ENCODE measurements around the gene DDX11. TPM values are rescaled to one million over a fixed set of nuclear protein-coding genes. Genes with fewer than 3 reads are reported as not detected.
"Not testable (repeated sequence)": the region's sequence is repeated elsewhere in the genome, so short reads cannot be mapped to it uniquely, and the experiment has no call there.

The DDX11 gene
- polyA plus RNA-seq, 3 donors = 0.61 to 41.2 (median 1.7) TPM

GRCh38 chr12:31041033-31041564, 32.6 kb upstream of the DDX11 start:
- H3K4me1 ChIP-seq (ENCODE audit: control insufficient read depth in 1 of 2, insufficient read depth in 2 of 2, low read length in 2 of 2) = no peaks in the 10 kb centered on the region
- no peaks in the 10 kb centered on the region for H3K27me3 ChIP-seq (ENCODE audit: control insufficient read depth in 2 of 2, insufficient read depth in 2 of 2, low read length in 2 of 2)
- no peak for DNase-seq
- no peak overlapping the region for H3K4me3 ChIP-seq (replicated peaks in 1 of 3; ENCODE audit: low read depth in 2 of 3, low read length in 3 of 3)
- H4K20me1 ChIP-seq (ENCODE audit: insufficient read depth, low read length) = no peaks in the 10 kb centered on the region
- TF ChIP-seq, protein P1, sequence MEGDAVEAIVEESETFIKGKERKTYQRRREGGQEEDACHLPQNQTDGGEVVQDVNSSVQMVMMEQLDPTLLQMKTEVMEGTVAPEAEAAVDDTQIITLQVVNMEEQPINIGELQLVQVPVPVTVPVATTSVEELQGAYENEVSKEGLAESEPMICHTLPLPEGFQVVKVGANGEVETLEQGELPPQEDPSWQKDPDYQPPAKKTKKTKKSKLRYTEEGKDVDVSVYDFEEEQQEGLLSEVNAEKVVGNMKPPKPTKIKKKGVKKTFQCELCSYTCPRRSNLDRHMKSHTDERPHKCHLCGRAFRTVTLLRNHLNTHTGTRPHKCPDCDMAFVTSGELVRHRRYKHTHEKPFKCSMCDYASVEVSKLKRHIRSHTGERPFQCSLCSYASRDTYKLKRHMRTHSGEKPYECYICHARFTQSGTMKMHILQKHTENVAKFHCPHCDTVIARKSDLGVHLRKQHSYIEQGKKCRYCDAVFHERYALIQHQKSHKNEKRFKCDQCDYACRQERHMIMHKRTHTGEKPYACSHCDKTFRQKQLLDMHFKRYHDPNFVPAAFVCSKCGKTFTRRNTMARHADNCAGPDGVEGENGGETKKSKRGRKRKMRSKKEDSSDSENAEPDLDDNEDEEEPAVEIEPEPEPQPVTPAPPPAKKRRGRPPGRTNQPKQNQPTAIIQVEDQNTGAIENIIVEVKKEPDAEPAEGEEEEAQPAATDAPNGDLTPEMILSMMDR (IDR thresholded peaks at IDR 0.05) = no peak
- peak overlapping the region in 1 of 7 donors; percentile 12 for H3K27ac Mint-ChIP-seq
- H3K9me3 ChIP-seq (replicated peaks in 1 of 2; ENCODE audit: control insufficient read depth in 1 of 2, insufficient read depth in 1 of 2, low read length in 2 of 2) = no peaks in the 10 kb centered on the region
- intact Hi-C loops (cut with micrococcal nuclease) = no loop called here
- H3K4me1 Mint-ChIP-seq = no peaks in the 10 kb centered on the region
- H3K27ac ChIP-seq (ENCODE audit: low read depth in 1 of 2, low read length in 2 of 2) = no peak overlapping the region
- peaks cover 0 to 7% (median 0%) of the 10 kb centered on the region in 3 donors for H3K27me3 Mint-ChIP-seq (ENCODE audit: low read depth in 3 of 3)
- H3K36me3 Mint-ChIP-seq = no peaks in the 10 kb centered on the region
- H3K9me3 Mint-ChIP-seq = peaks cover 0 to 7% (median 0%) of the 10 kb centered on the region in 7 donors
- no peaks in the 10 kb centered on the region for H3K79me2 ChIP-seq (ENCODE audit: insufficient read depth, low read length)
- no peaks in the 10 kb centered on the region for H3K36me3 ChIP-seq (replicated peaks in 1 of 2; ENCODE audit: control insufficient read depth in 1 of 2, insufficient read depth in 2 of 2, low read length in 2 of 2)
- H2AFZ ChIP-seq (ENCODE audit: insufficient read depth, low read depth, low read length, poor library complexity, severe bottlenecking) = no peak overlapping the region
- H3K9ac ChIP-seq (ENCODE audit: insufficient read depth, low read length, poor library complexity, severe bottlenecking) = no peak overlapping the region
- WGBS (ENCODE audit: insufficient coverage) = 90% methylated on average over 6 of the region's 8 CpGs
- no peak overlapping the region for H3K4me2 ChIP-seq (replicated peaks; ENCODE audit: extremely low read depth, low read length, poor library complexity, severe bottlenecking)
- H3K4me3 Mint-ChIP-seq = no peak overlapping the region

DNA sequence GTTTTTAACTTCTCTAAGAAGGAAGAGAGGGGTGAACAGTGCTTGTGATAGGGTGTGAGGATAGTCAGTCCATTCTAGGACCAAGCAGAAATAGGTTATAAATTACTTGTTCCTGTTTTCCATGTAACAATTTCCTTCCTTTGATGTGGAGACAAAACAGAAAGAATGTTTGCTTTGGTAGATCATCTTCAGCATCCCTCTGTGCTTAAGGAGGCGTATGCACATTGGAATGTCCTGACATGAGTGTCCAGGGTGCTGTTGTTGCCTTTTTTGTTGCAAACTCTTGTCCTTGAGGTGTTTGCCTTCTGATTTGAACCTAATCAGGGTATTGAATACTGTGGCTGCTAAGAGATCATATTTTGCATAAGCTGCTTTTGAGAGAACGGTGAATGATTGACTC, 23.5 kb upstream of the DDX11 start:
- intact Hi-C loops (cut with micrococcal nuclease); H3K4me3 Mint-ChIP-seq; H2AFZ ChIP-seq (ENCODE audit: insufficient read depth, low read depth, low read length, poor library complexity, severe bottlenecking); H3K4me1 Mint-ChIP-seq; H3K79me2 ChIP-seq (ENCODE audit: insufficient read depth, low read length); H3K36me3 ChIP-seq (replicated peaks in 1 of 2; ENCODE audit: control insufficient read depth in 1 of 2, insufficient read depth in 2 of 2, low read length in 2 of 2); H3K4me1 ChIP-seq (ENCODE audit: control insufficient read depth in 1 of 2, insufficient read depth in 2 of 2, low read length in 2 of 2); H3K27me3 Mint-ChIP-seq (ENCODE audit: low read depth in 3 of 3); H3K4me3 ChIP-seq (replicated peaks in 1 of 3; ENCODE audit: low read depth in 2 of 3, low read length in 3 of 3); H3K27me3 ChIP-seq (ENCODE audit: control insufficient read depth in 2 of 2, insufficient read depth in 2 of 2, low read length in 2 of 2); H3K4me2 ChIP-seq (replicated peaks; ENCODE audit: extremely low read depth, low read length, poor library complexity, severe bottlenecking); H4K20me1 ChIP-seq (ENCODE audit: insufficient read depth, low read length); H3K9me3 ChIP-seq (replicated peaks in 1 of 2; ENCODE audit: control insufficient read depth in 1 of 2, insufficient read depth in 1 of 2, low read length in 2 of 2); H3K36me3 Mint-ChIP-seq; H3K27ac ChIP-seq (ENCODE audit: low read depth in 1 of 2, low read length in 2 of 2); H3K27ac Mint-ChIP-seq; H3K9me3 Mint-ChIP-seq; H3K9ac ChIP-seq (ENCODE audit: insufficient read depth, low read length, poor library complexity, severe bottlenecking); DNase-seq: not testable (repeated sequence)
- WGBS (ENCODE audit: insufficient coverage) = no CpG with 5 or more reads among the region's 2 CpGs

GRCh38 chr12:31050548-31050947, 23.1 kb upstream of the DDX11 start:
- H4K20me1 ChIP-seq (ENCODE audit: insufficient read depth, low read length); H2AFZ ChIP-seq (ENCODE audit: insufficient read depth, low read depth, low read length, poor library complexity, severe bottlenecking); H3K4me3 ChIP-seq (replicated peaks in 1 of 3; ENCODE audit: low read depth in 2 of 3, low read length in 3 of 3); H3K27me3 ChIP-seq (ENCODE audit: control insufficient read depth in 2 of 2, insufficient read depth in 2 of 2, low read length in 2 of 2); H3K36me3 ChIP-seq (replicated peaks in 1 of 2; ENCODE audit: control insufficient read depth in 1 of 2, insufficient read depth in 2 of 2, low read length in 2 of 2); H3K4me2 ChIP-seq (replicated peaks; ENCODE audit: extremely low read depth, low read length, poor library complexity, severe bottlenecking); H3K9me3 Mint-ChIP-seq; H3K9me3 ChIP-seq (replicated peaks in 1 of 2; ENCODE audit: control insufficient read depth in 1 of 2, insufficient read depth in 1 of 2, low read length in 2 of 2); H3K9ac ChIP-seq (ENCODE audit: insufficient read depth, low read length, poor library complexity, severe bottlenecking); H3K27me3 Mint-ChIP-seq (ENCODE audit: low read depth in 3 of 3); intact Hi-C loops (cut with micrococcal nuclease); H3K4me3 Mint-ChIP-seq; H3K79me2 ChIP-seq (ENCODE audit: insufficient read depth, low read length); H3K27ac ChIP-seq (ENCODE audit: low read depth in 1 of 2, low read length in 2 of 2); H3K36me3 Mint-ChIP-seq; DNase-seq; H3K27ac Mint-ChIP-seq; H3K4me1 Mint-ChIP-seq; H3K4me1 ChIP-seq (ENCODE audit: control insufficient read depth in 1 of 2, insufficient read depth in 2 of 2, low read length in 2 of 2): not testable (repeated sequence)
- 100% methylated on average over 1 of the region's 7 CpGs for WGBS (ENCODE audit: insufficient coverage)

GRCh38 chr12:31051692-31052091, 22.0 kb upstream of the DDX11 start:
- H3K27ac Mint-ChIP-seq; DNase-seq; H3K9me3 Mint-ChIP-seq; H3K4me1 ChIP-seq (ENCODE audit: control insufficient read depth in 1 of 2, insufficient read depth in 2 of 2, low read length in 2 of 2); H3K27me3 Mint-ChIP-seq (ENCODE audit: low read depth in 3 of 3); H3K36me3 Mint-ChIP-seq; H3K27ac ChIP-seq (ENCODE audit: low read depth in 1 of 2, low read length in 2 of 2); H3K9me3 ChIP-seq (replicated peaks in 1 of 2; ENCODE audit: control insufficient read depth in 1 of 2, insufficient read depth in 1 of 2, low read length in 2 of 2); H3K79me2 ChIP-seq (ENCODE audit: insufficient read depth, low read length); H3K27me3 ChIP-seq (ENCODE audit: control insufficient read depth in 2 of 2, insufficient read depth in 2 of 2, low read length in 2 of 2); H2AFZ ChIP-seq (ENCODE audit: insufficient read depth, low read depth, low read length, poor library complexity, severe bottlenecking); H3K4me3 Mint-ChIP-seq; H3K36me3 ChIP-seq (replicated peaks in 1 of 2; ENCODE audit: control insufficient read depth in 1 of 2, insufficient read depth in 2 of 2, low read length in 2 of 2); H4K20me1 ChIP-seq (ENCODE audit: insufficient read depth, low read length); H3K4me1 Mint-ChIP-seq; H3K4me2 ChIP-seq (replicated peaks; ENCODE audit: extremely low read depth, low read length, poor library complexity, severe bottlenecking); intact Hi-C loops (cut with micrococcal nuclease); H3K4me3 ChIP-seq (replicated peaks in 1 of 3; ENCODE audit: low read depth in 2 of 3, low read length in 3 of 3): not testable (repeated sequence)
- WGBS (ENCODE audit: insufficient coverage) = 92% methylated on average over 2 of the region's 5 CpGs
- peak overlapping the region; percentile 8 for H3K9ac ChIP-seq (ENCODE audit: insufficient read depth, low read length, poor library complexity, severe bottlenecking)

All from CD14-positive monocyte (primary cell).